CD4-positive, alpha-beta T cell treated with Interferon gamma for 1 hour (primary cell): ENCODE measurements around the gene HELZ.
"Not testable (repeated sequence)": the region's sequence is repeated elsewhere in the genome, so short reads cannot be mapped to it uniquely, and the experiment has no call there.

Experiments used
- DNase-seq: peaks from one replicate; pipeline ENCODE4 v3.0.0-alpha.2; 2020

The HELZ gene

GRCh38 chr17:67139784-67140665 lies 105.0 kb downstream of the HELZ start:
- DNase-seq = no peak

GRCh38 chr17:67139289-67139688 lies 105.7 kb downstream of the HELZ start:
- no peak for DNase-seq

GRCh38 chr17:67138392-67138791 lies 106.6 kb downstream of the HELZ start:
- no peak for DNase-seq

GRCh38 chr17:67137860-67138259 lies 107.1 kb downstream of the HELZ start:
- no peak for DNase-seq

GRCh38 chr17:67137026-67137370 lies 108.0 kb downstream of the HELZ start:
- no peak for DNase-seq

GRCh38 chr17:67136191-67137025 lies 108.6 kb downstream of the HELZ start:
- DNase-seq = no peak

GRCh38 chr17:67133161-67133560 lies 111.8 kb downstream of the HELZ start:
- DNase-seq = no peak

- no peak for DNase-seq
Observed at GRCh38 chr17:67132366-67132765, 112.6 kb downstream of the HELZ start.

- no peak for DNase-seq
Observed at GRCh38 chr17:67130768-67131167, 114.2 kb downstream of the HELZ start.

GRCh38 chr17:67129283-67129682 lies 115.7 kb downstream of the HELZ start:
- no peak for DNase-seq

- DNase-seq = no peak
Observed at GRCh38 chr17:67128700-67129099, 116.3 kb downstream of the HELZ start.

GRCh38 chr17:67127925-67128324 lies 117.1 kb downstream of the HELZ start:
- no peak for DNase-seq

GRCh38 chr17:67126983-67127382 lies 118.0 kb downstream of the HELZ start:
- no peak for DNase-seq

GRCh38 chr17:67126543-67126942 lies 118.5 kb downstream of the HELZ start:
- DNase-seq = not testable (repeated sequence)

- no peak for DNase-seq
Observed at GRCh38 chr17:67125924-67126323, 119.1 kb downstream of the HELZ start.

GRCh38 chr17:67125417-67125816 lies 119.6 kb downstream of the HELZ start:
- DNase-seq = no peak

- no peak for DNase-seq
Observed at GRCh38 chr17:67124450-67125148, 120.4 kb downstream of the HELZ start.

GRCh38 chr17:67123699-67124098 lies 121.3 kb downstream of the HELZ start:
- no peak for DNase-seq

GRCh38 chr17:67121316-67121891 lies 123.6 kb downstream of the HELZ start:
- no peak for DNase-seq

GRCh38 chr17:67119102-67119501 lies 125.9 kb downstream of the HELZ start:
- no peak for DNase-seq

- DNase-seq = no peak
Observed at GRCh38 chr17:67116045-67116575, 128.9 kb downstream of the HELZ start.

- DNase-seq = no peak
Observed at GRCh38 chr17:67115401-67115800, 129.6 kb downstream of the HELZ start.

- DNase-seq = no peak
Observed at GRCh38 chr17:67113486-67113885, 131.5 kb downstream of the HELZ start.
